Sigmoid colon (tissue), 7 donors: ENCODE data around the gene SRD5A3. TPM values are rescaled to one million over a fixed set of nuclear protein-coding genes. Genes with fewer than 3 reads are reported as not detected.

Experiments used
- DNase-seq: peaks from one replicate; pipeline ENCODE4 v3.0.0-alpha.2; 2019
- H3K27ac ChIP-seq, 4 donors: fragments of 200-600 bp; sonication (generic); one replicate each; pipeline ENCODE4 v1.5.1; 2016 to 2019; ENCODE audit warnings: mild to moderate bottlenecking in 1 of 4
- H3K27me3 ChIP-seq, 3 donors: fragments of 200-600 bp; sonication (generic); one replicate each; pipeline ENCODE4 v1.5.1; 2019; ENCODE audit warnings: mild to moderate bottlenecking in 1 of 3
- H3K36me3 ChIP-seq, 4 donors: fragments of 200-600 bp; sonication (generic); one replicate each; pipeline ENCODE4 v1.5.1; 2016 to 2019
- H3K4me1 ChIP-seq, 4 donors: fragments of 200-600 bp; sonication (generic); one replicate each; pipeline ENCODE4 v1.5.1; 2017 to 2019
- H3K4me3 ChIP-seq, 4 donors: fragments of 200-600 bp; sonication (generic); one replicate each; pipeline ENCODE4 v1.5.1; 2017 to 2019; ENCODE audit warnings: mild to moderate bottlenecking in 2 of 4, moderate library complexity in 1 of 4
- H3K9me3 ChIP-seq, 4 donors: fragments of 200-600 bp in 3 of 4; sonication (generic) in 3 of 4; one replicate each; pipeline versions ENCODE4 v1.5.1 to v1.6.1; 2013 to 2019
- EP300 ChIP-seq, 4 donors: sonication (generic); formaldehyde crosslinking; IDR thresholded peaks; one replicate each; pipeline ENCODE4 v1.6.1; 2017; ENCODE audit warnings: antibody characterized with exemption in 4 of 4
- POLR2A ChIP-seq, 2 donors: fragments of 450-650 bp; IDR thresholded peaks; one replicate each; pipeline ENCODE4 v1.6.1; 2016; ENCODE audit warnings: antibody characterized with exemption in 2 of 2, mild to moderate bottlenecking in 2 of 2, moderate library complexity in 2 of 2
- POLR2AphosphoS5 ChIP-seq, 4 donors: sonication (generic); formaldehyde crosslinking; IDR thresholded peaks; one replicate each; pipeline ENCODE4 v1.6.1; 2017; ENCODE audit warnings: antibody characterized with exemption in 4 of 4
- WGBS, 2 donors: extraction: QIAGEN DNeasy Blood & Tissue Kit; methylation state at CpG; one replicate each; pipeline ENCODE4 v1.1.7; 2013; 5-methylcytosine and 5-hydroxymethylcytosine counted together
- intact Hi-C: fragments of 100-400 bp; cut with DNase I; formaldehyde crosslinking; loops from one replicate; pipeline ENCODE4 v1.15.1; 2023
- polyA plus RNA-seq, 3 donors: library from polyadenylated mRNA; stranded (reverse); fragments of 200-250 nt; gene quantifications; one replicate each; pipeline ENCODE4 v1.2.3, GENCODE V29; 2013
- total RNA-seq, 4 donors: library from RNA; depleted of rRNA; stranded (reverse); fragments of >200 nt; gene quantifications; one replicate each; pipeline ENCODE4 v1.1.0, GENCODE V29; 2016
- TF ChIP-seq, protein P1 (sequence below), 4 experiments: fragments of 450-650 bp in 3 of 4; fragments of 200-600 bp in 1 of 4; IDR thresholded peaks; one replicate each; pipeline ENCODE4 v1.5.1; 2016 to 2019; ENCODE audit warnings: antibody characterized with exemption in 4 of 4, mild to moderate bottlenecking in 3 of 4, moderate library complexity in 2 of 4
- donor health status: healthy with polysubstance abuse.
- donor health status: Bipolar disorder and iron deficiency.
- donor health status: healthy.

Gene SRD5A3
- total and polyA plus RNA-seq, 7 donors = 2.2 to 9.3 (median 4.4) TPM

DNA sequence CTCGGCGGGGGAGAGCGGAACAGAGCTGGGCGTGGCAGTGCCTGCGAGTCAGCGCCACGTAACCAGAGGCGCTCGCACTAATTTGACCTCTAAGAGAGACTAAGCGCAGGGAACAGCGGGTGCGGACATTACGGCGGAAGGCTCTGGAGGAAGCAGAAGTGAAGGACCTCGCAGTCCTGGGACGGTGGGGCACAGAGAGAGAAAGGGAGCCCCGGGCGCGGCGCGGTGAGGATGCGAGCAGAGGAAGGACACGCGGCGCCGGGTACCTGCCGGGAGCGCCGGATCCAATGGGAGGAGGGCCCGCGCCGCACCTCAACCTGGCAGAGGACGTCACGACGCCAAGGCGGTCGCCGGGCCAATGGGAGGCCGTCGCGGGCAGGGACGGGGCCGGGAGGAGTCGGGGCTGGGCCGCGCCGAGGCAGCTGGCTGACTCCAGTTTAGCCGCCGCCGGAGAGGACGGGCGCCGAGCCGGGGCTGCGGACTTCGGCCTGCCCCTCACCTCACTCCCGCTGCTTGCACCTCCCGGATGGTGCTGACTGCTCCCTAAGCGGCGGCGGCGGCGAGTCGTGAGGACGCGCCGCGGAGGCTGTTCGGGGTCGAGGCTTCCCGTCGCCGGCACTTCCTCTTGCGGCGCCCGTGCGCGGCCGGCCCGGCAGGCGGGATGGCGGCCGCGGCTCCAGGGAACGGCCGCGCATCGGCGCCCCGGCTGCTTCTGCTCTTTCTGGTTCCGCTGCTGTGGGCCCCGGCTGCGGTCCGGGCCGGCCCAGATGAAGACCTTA, 49.7 kb downstream of the SRD5A3 start, which contains the start of gene TMEM165:
Gene TMEM165, plus strand, starts transcription at position 429 of the 779 bp plus-strand sequence. Its CDS starts 233 bp downstream, at position 662.
- intact Hi-C loops = loop anchor here (1.0 to 10.0 kb wide), 3 partner anchors 49 to 459 kb away; partner anchors contain the start of genes CLOCK, EXOC1 and SRD5A3
- Histone ChIP-seq H3K36me3 (no peaks in the 10 kb centered on the region), H3K27me3 (no peaks in the 10 kb centered on the region), H3K4me3 (peak within 1 kb of the TSS; percentile 78 to 99 (median 86)), H3K4me1 (peaks cover 0 to 38% (median 31%) of the 10 kb centered on the region in 4 donors), H3K27ac (peak within 1 kb of the TSS; percentile 96 to 100 (median 100)), H3K9me3 (no peaks in the 10 kb centered on the region)
- 0 to 1% methylated on average over 95 of the region's 95 CpGs for WGBS, 2 donors
- peak; percentile 96 for DNase-seq
- TF ChIP-seq EP300 (IDR thresholded peaks at IDR 0.05) (no peak), POLR2A (IDR thresholded peaks at IDR 0.05) (peak; percentile 86 to 88), POLR2AphosphoS5 (IDR thresholded peaks at IDR 0.05) (peak; percentile 85 to 98 (median 96))

DNA sequence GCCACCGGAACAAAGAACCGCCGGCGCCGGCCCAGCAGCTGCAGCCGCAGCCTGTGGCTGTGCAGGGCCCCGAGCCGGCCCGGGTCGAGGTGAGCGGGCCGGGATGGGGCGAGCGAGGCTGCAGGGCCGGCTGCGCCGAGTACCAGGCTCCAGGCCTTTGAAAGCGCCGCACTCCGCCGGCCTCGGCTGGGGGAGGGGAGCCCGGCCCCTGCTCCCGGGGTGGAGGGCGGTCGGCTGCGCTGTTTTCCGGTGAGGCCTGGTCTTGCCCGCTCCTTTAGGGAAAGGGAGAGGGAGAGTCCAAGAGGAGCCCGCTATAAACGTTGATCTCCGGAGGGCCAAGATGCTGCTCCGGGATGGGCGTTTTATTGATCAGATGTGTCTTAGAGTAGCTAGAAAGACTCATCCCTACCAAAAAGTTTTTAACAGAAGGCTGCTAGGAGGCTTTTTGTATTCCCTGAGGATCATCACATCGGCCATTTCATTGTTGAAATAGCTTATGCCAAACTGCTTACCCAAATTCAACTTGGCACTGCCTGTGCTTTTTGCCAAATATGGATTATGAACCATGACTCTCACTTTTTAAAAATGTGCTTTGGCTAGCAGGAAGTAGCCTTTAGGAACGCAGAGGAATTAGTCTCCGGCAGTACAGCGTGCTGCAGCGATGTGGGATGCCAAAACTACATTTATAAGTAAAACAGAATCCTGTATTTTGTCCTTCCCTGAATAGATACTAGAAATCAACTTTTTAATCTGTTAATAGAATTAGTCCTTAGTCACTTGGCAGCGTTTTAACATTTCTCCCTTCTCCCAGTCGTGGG, 50.5 kb downstream of the SRD5A3 start:
- WGBS, 2 donors = 0% methylated on average over 41 of the region's 41 CpGs
- Histone ChIP-seq H3K27me3 (no peaks in the 10 kb centered on the region), H3K27ac (peak overlapping the region; percentile 96 to 100 (median 100)), H3K9me3 (no peaks in the 10 kb centered on the region), H3K4me3 (peak overlapping the region; percentile 78 to 99 (median 86)), H3K4me1 (peaks cover 0 to 45% (median 32%) of the 10 kb centered on the region in 4 donors), H3K36me3 (no peaks in the 10 kb centered on the region)
- DNase-seq = peak; percentile 78
- TF ChIP-seq EP300 (IDR thresholded peaks at IDR 0.05) = peak in 2 of 4 donors; percentile 5 to 34
- TF ChIP-seq, protein P1, sequence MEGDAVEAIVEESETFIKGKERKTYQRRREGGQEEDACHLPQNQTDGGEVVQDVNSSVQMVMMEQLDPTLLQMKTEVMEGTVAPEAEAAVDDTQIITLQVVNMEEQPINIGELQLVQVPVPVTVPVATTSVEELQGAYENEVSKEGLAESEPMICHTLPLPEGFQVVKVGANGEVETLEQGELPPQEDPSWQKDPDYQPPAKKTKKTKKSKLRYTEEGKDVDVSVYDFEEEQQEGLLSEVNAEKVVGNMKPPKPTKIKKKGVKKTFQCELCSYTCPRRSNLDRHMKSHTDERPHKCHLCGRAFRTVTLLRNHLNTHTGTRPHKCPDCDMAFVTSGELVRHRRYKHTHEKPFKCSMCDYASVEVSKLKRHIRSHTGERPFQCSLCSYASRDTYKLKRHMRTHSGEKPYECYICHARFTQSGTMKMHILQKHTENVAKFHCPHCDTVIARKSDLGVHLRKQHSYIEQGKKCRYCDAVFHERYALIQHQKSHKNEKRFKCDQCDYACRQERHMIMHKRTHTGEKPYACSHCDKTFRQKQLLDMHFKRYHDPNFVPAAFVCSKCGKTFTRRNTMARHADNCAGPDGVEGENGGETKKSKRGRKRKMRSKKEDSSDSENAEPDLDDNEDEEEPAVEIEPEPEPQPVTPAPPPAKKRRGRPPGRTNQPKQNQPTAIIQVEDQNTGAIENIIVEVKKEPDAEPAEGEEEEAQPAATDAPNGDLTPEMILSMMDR (IDR thresholded peaks at IDR 0.05) = no peak
- TF ChIP-seq POLR2AphosphoS5 (IDR thresholded peaks at IDR 0.05) = peak in 3 of 4 donors; percentile 31 to 59 (median 40)
- intact Hi-C loops = loop anchor here (1.0 to 10.0 kb wide), 3 partner anchors 50 to 458 kb away; partner anchors contain the start of genes CLOCK, EXOC1 and SRD5A3

DNA sequence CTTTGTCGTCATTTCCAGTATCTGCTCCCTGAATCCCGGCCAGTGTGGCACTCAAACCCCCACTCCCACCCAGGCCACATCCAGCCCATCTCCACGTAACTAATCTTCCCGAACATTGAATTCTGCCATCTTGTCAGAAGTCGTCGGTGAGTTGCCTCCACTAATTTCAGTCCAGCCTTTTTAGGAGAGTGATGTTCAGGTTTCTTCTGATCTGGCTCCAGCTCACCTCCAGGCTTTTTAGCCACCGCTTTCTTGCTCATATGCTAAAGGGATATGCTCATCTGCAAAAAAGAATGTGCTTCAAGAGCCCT, 51.0 kb downstream of the SRD5A3 start:
- WGBS, 2 donors = 17 to 23% methylated on average over 7 of the region's 7 CpGs
- no peaks in the 10 kb centered on the region for H3K36me3 ChIP-seq
- no peaks in the 10 kb centered on the region for H3K9me3 ChIP-seq
- H3K27me3 ChIP-seq = no peaks in the 10 kb centered on the region
- peaks cover 0 to 45% (median 32%) of the 10 kb centered on the region in 4 donors for H3K4me1 ChIP-seq
- DNase-seq = peak; percentile 72
- TF ChIP-seq, protein P1 (IDR thresholded peaks at IDR 0.05) = no peak
- TF ChIP-seq POLR2AphosphoS5 (IDR thresholded peaks at IDR 0.05) = peak in 1 of 4 donors; percentile 30
- no peak for TF ChIP-seq POLR2A (IDR thresholded peaks at IDR 0.05)
- no peak for TF ChIP-seq EP300 (IDR thresholded peaks at IDR 0.05)
- intact Hi-C loops = loop anchor here (10.0 kb wide), 1 partner anchor 458 kb away; the partner anchor contains the start of gene EXOC1
- peak overlapping the region; percentile 78 to 99 (median 86) for H3K4me3 ChIP-seq
- H3K27ac ChIP-seq = peak overlapping the region; percentile 96 to 100 (median 100)

DNA sequence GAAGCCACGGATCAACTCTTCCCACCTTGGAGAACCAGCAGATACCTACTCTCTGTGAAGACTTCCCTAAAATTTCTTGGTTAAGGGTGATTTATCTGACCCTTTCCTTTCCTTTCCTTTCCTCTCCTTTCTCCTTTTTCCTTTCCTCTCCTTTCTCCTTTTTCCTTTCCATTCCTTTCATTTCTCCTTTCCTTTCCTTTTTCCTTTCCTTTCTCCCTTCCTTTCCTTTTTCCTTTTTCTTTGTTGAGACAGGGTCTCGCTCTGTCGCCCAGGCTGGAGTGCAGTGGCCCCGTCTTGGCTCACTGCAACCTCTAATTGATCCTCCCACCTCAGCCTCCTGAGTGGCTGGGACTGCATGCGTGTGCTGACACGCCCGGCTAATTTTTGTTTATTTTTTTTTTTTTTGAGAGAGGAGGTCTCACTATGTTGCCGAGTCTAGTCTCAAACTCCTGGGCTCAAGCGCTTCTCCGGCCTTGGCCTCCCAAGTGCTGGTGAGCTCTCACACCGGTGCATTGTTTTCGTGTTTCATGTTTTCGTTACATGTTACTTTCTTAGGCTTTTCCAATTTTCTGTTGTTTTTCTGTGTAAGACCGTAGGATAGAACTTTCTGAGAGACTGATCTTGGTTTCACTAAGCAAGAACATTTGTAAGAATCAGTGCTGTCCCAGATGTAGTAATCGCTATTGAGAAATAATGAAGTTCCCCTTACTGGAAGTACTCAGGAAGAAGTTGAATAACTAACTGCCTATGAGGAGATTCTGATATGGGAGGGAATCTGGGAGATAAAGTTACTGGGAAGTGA, 51.7 kb downstream of the SRD5A3 start:
- Histone ChIP-seq H3K36me3 (no peaks in the 10 kb centered on the region), H3K9me3 (no peaks in the 10 kb centered on the region), H3K4me1 (peaks cover 0 to 45% (median 32%) of the 10 kb centered on the region in 4 donors), H3K27ac (peak overlapping the region; percentile 96 to 100 (median 100)), H3K27me3 (no peaks in the 10 kb centered on the region), H3K4me3 (peak overlapping the region; percentile 78 to 99 (median 86))
- no peak for DNase-seq
- intact Hi-C loops = loop anchor here (2.0 to 10.0 kb wide), 2 partner anchors 39 to 457 kb away; partner anchors contain the start of gene EXOC1
- 56 to 63% methylated on average over 15 of the region's 15 CpGs for WGBS, 2 donors
- TF ChIP-seq POLR2A (IDR thresholded peaks at IDR 0.05) = no peak
- peak; percentile 30 to 64 (median 56) for TF ChIP-seq POLR2AphosphoS5 (IDR thresholded peaks at IDR 0.05)

DNA sequence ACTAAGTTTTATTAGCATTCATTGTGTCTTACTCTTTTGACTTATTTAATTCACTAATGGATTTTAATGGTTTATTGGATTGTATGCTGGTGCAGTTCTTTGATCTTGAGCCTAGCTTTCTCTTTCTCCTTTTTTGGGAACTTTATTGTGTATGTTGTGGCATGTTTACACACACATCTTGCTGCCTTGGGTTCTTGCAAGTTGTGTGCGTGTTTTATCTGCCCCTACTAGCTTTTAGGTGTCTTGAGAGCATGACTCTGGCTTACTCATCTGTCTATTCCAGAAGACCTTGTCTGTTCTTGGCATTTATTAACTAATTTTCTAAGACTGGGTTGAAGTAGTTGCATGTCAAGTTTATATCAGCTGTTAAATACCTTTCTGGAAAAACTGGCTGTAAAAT, 52.4 kb downstream of the SRD5A3 start:
- Histone ChIP-seq H3K9me3 (no peaks in the 10 kb centered on the region), H3K27ac (peak overlapping the region; percentile 96 to 100 (median 100)), H3K36me3 (no peaks in the 10 kb centered on the region), H3K4me3 (peak overlapping the region in 3 of 4 donors; percentile 85 to 99 (median 88)), H3K4me1 (peaks cover 0 to 45% (median 32%) of the 10 kb centered on the region in 4 donors), H3K27me3 (no peaks in the 10 kb centered on the region)
- TF ChIP-seq, protein P1 (IDR thresholded peaks at IDR 0.05) = no peak
- TF ChIP-seq EP300 (IDR thresholded peaks at IDR 0.05) = no peak
- TF ChIP-seq POLR2AphosphoS5 (IDR thresholded peaks at IDR 0.05) = no peak
- no peak for TF ChIP-seq POLR2A (IDR thresholded peaks at IDR 0.05)
- 26 to 40% methylated on average over 1 of the region's 1 CpG for WGBS, 2 donors
- intact Hi-C loops = loop anchor here (2.0 to 10.0 kb wide), 2 partner anchors 40 to 456 kb away; partner anchors contain the start of gene EXOC1
- DNase-seq = no peak
